ENCODE data around the gene TOPAZ1. TPM values are rescaled to one million over a fixed set of nuclear protein-coding genes. Genes with fewer than 3 reads are reported as not detected.

TOPAZ1 gene
- total and polyA plus RNA-seq, 2 of the 4 experiments (the other 2 are of a cell fraction): not detected

- H4K91ac ChIP-seq (ENCODE audit: insufficient read depth, low read depth, low read length): no peak overlapping the region
- H4K20me1 ChIP-seq (ENCODE audit: insufficient read depth, low read length): no peaks in the 10 kb centered on the region; the same call in 1 of the 2 replicates
- H3K23ac ChIP-seq (ENCODE audit: low read depth, low read length): no peak overlapping the region
- intact Hi-C loops (cut with micrococcal nuclease) (no loop called here), in situ Hi-C loops (cut with MboI; ENCODE audit: low sequenced_read_pairs) (loop anchor here (25.0 kb wide), 2 partner anchors 288 to 538 kb away; partner anchors contain the start of genes ZNF197 and ZNF35), dilution Hi-C loops (cut with HindIII; ENCODE audit: low sequenced_read_pairs, unreplicated experiment) (no loop called here)
- DNase-seq (no peak), ATAC-seq (ENCODE audit: low read depth) (no peak)
- TF ChIP-seq MXI1 (IDR thresholded peaks at IDR 0.05; ENCODE audit: borderline replicate concordance, low read depth, low read length) (no peak), CTCF (conservative IDR thresholded peaks at IDR 0.05; ENCODE audit: low read depth, low read length) (no peak), ELK1 (IDR thresholded peaks at IDR 0.05; ENCODE audit: borderline replicate concordance, low read depth, low read length) (no peak), MAZ (IDR thresholded peaks at IDR 0.05; ENCODE audit: borderline replicate concordance, low read depth, low read length) (no peak), RCOR1 (IDR thresholded peaks at IDR 0.05; ENCODE audit: insufficient replicate concordance, low read length) (no peak), CEBPB (IDR thresholded peaks at IDR 0.05; ENCODE audit: low read depth, low read length) (no peak), BHLHE40 (IDR thresholded peaks at IDR 0.05; ENCODE audit: low read depth, low read length) (no peak), MAFK (IDR thresholded peaks at IDR 0.05; ENCODE audit: low read depth, low read length) (no peak), POLR2A (IDR thresholded peaks at IDR 0.05; ENCODE audit: low read depth, low read length) (no peak), RFX5 (IDR thresholded peaks at IDR 0.05; ENCODE audit: low read depth, low read length) (no peak), USF2 (IDR thresholded peaks at IDR 0.05; ENCODE audit: low read depth, low read length) (no peak), NFE2L2 (IDR thresholded peaks at IDR 0.05; ENCODE audit: low read depth, low read length) (no peak)
- no peak overlapping the region for H3K4me2 ChIP-seq (ENCODE audit: low read depth, low read length)
- H3K9ac ChIP-seq (ENCODE audit: low read depth, low read length): no peak overlapping the region
- no peak overlapping the region for H2BK120ac ChIP-seq (ENCODE audit: low read depth, low read length)
- H3K9me3 ChIP-seq (ENCODE audit: control insufficient read depth, insufficient read depth, low read length): no peaks in the 10 kb centered on the region
- H3K4ac ChIP-seq (ENCODE audit: low read depth, low read length): no peak overlapping the region
- H3K27me3 ChIP-seq (ENCODE audit: control insufficient read depth, insufficient read depth, low read length): no peaks in the 10 kb centered on the region
- H4K8ac ChIP-seq (ENCODE audit: low read depth in 2 of 2, low read length in 2 of 2): no peak overlapping the region
- 90% methylated on average over 1 of the region's 6 CpGs; no CpG with 5 or more reads in 1 of the 2 experiments for WGBS, 2 experiments (ENCODE audit: extremely low coverage in 2 of 2, insufficient read length in 1 of 2)
- ChIA-PET POLR2A (ENCODE audit: unreplicated experiment) (no interaction called here), CTCF (no interaction called here)
- no peak overlapping the region for H2BK5ac ChIP-seq (ENCODE audit: low read depth, low read length, poor library complexity, severe bottlenecking)
- no peak overlapping the region for H4K5ac ChIP-seq (ENCODE audit: low read depth, low read length)
- no peak overlapping the region for H2AK9ac ChIP-seq (replicated peaks; ENCODE audit: low read depth, low read length, poor library complexity)
- H2AFZ ChIP-seq (replicated peaks; ENCODE audit: low read length, poor library complexity): no peak overlapping the region
- no peak overlapping the region for H3K56ac ChIP-seq (ENCODE audit: extremely low read depth, insufficient read depth, low read length)
- H3K4me3 ChIP-seq (ENCODE audit: insufficient read depth, low read depth, low read length): no peak overlapping the region
- H2BK15ac ChIP-seq (ENCODE audit: low read depth, low read length): no peak overlapping the region
- H3K4me1 ChIP-seq (ENCODE audit: control insufficient read depth, insufficient read depth, low read length): no peaks in the 10 kb centered on the region
- no peak overlapping the region for H3K27ac ChIP-seq (ENCODE audit: insufficient read depth, low read length)
- H3K79me1 ChIP-seq (ENCODE audit: low read depth in 1 of 2, low read length in 2 of 2): peaks cover 15 to 21% of the 10 kb centered on the region in 2 experiments; a peak in 3 of 4 replicates
- H3K9me1 ChIP-seq (ENCODE audit: insufficient read depth, low read length): no peaks in the 10 kb centered on the region
- no peak overlapping the region for H3K14ac ChIP-seq (replicated peaks; ENCODE audit: low read depth, low read length)
- BruUV-seq (replicated peaks): no TSS peak
- no peaks in the 10 kb centered on the region for H3K36me3 ChIP-seq (ENCODE audit: control insufficient read depth, insufficient read depth, low read length)
- H2AK5ac ChIP-seq (ENCODE audit: low read depth, low read length): no peak overlapping the region
- no peak overlapping the region for H2BK20ac ChIP-seq (ENCODE audit: low read depth, low read length)
- H3K18ac ChIP-seq (ENCODE audit: low read depth, low read length): no peak overlapping the region
Observed at GRCh38 chr3:44348993-44349392, 107.3 kb downstream of the TOPAZ1 start.

Measured in IMR-90 (cell line).